NK-92 (cell line): ENCODE measurements around the gene LZTR1.
"Not testable (repeated sequence)": the region's sequence is repeated elsewhere in the genome, so short reads cannot be mapped to it uniquely, and the experiment has no call there.

Source experiments
- DNase-seq: peaks from one replicate; lab custom pipeline; 2025; ENCODE audit not compliant: unreplicated experiment; lab: John Stamatoyannopoulos, UW

LZTR1 gene

GRCh38 chr22:20981787-20982562 lies at the start of gene LZTR1:
LZTR1 (plus strand) TSS chr22:20982297; CDS start chr22:20982372, 75 bp downstream.
- DNase-seq, result no peak

GRCh38 chr22:20933910-20934309 lies 48.2 kb upstream of the LZTR1 start:
- DNase-seq, result no peak

GRCh38 chr22:20935049-20935448 lies 47.0 kb upstream of the LZTR1 start:
- not testable (repeated sequence) for DNase-seq

- DNase-seq, result not testable (repeated sequence)
Measured at GRCh38 chr22:20935780-20936539, 46.1 kb upstream of the LZTR1 start.

GRCh38 chr22:20937031-20937793 lies 44.9 kb upstream of the LZTR1 start:
- no peak for DNase-seq

- no peak for DNase-seq
Measured at GRCh38 chr22:20937794-20938671, 44.1 kb upstream of the LZTR1 start.

- DNase-seq, result not testable (repeated sequence)
Measured at GRCh38 chr22:20939457-20940185, 42.5 kb upstream of the LZTR1 start.

GRCh38 chr22:20940186-20940651 lies 41.9 kb upstream of the LZTR1 start:
- no peak for DNase-seq

- no peak for DNase-seq
Measured at GRCh38 chr22:20940904-20941385, 41.2 kb upstream of the LZTR1 start.

GRCh38 chr22:20942203-20942902 lies 39.7 kb upstream of the LZTR1 start:
- DNase-seq, result not testable (repeated sequence)

GRCh38 chr22:20943104-20943933 lies 38.8 kb upstream of the LZTR1 start:
- no peak for DNase-seq

- no peak for DNase-seq
Measured at GRCh38 chr22:20944042-20944441, 38.1 kb upstream of the LZTR1 start.

GRCh38 chr22:20945578-20945934 lies 36.5 kb upstream of the LZTR1 start:
- no peak for DNase-seq

GRCh38 chr22:20946080-20946986 lies 35.8 kb upstream of the LZTR1 start:
- no peak for DNase-seq

- no peak for DNase-seq
Measured at GRCh38 chr22:20946991-20947390, 35.1 kb upstream of the LZTR1 start.

GRCh38 chr22:20948450-20948849 lies 33.6 kb upstream of the LZTR1 start:
- no peak for DNase-seq

- no peak for DNase-seq
Measured at GRCh38 chr22:20948989-20949388, 33.1 kb upstream of the LZTR1 start.
